Spinal cord (tissue), 10 donors: ENCODE measurements around the gene CENPC. TPM values are rescaled to one million over a fixed set of nuclear protein-coding genes. Genes with fewer than 3 reads are reported as not detected.

Experiments
- DNase-seq, 6 donors: peaks; one replicate each; pipeline versions ENCODE4 v3.0.0 to v3.0.0-alpha.2; 2013 to 2015; ENCODE audit warnings: low spot score in 6 of 6, low read depth in 4 of 6
- H3K27ac ChIP-seq: one replicate; pipeline ENCODE4 v1.5.1; 2013; ENCODE audit warnings: low read depth, low read length, control low read depth
- H3K27me3 ChIP-seq: one replicate; pipeline ENCODE4 v1.6.1; 2013; ENCODE audit warnings: low read length; ENCODE audit not compliant: control insufficient read depth, insufficient read depth
- H3K36me3 ChIP-seq: one replicate; pipeline ENCODE4 v1.6.1; 2013; ENCODE audit warnings: low read length; ENCODE audit not compliant: control insufficient read depth, insufficient read depth
- H3K4me1 ChIP-seq: one replicate; pipeline ENCODE4 v1.6.1; 2013; ENCODE audit warnings: low read length; ENCODE audit not compliant: control insufficient read depth, insufficient read depth
- H3K4me3 ChIP-seq: one replicate; pipeline ENCODE4 v1.5.1; 2013; ENCODE audit warnings: low read depth, low read length, control low read depth
- H3K9me3 ChIP-seq: one replicate; pipeline ENCODE4 v1.6.1; 2013; ENCODE audit warnings: low read length; ENCODE audit not compliant: control insufficient read depth, insufficient read depth
- WGBS: methylation state at CpG from one replicate; pipeline ENCODE4 v1.1.5; 2013; ENCODE audit warnings: missing lambda C conversion rate; ENCODE audit not compliant: insufficient coverage; 5-methylcytosine and 5-hydroxymethylcytosine counted together
- polyA plus RNA-seq, 2 donors: library from polyadenylated mRNA; unstranded; fragments of 120-200 nt; gene quantifications; one replicate each; pipeline ENCODE4 v1.2.1, GENCODE V29; 2013; ENCODE audit not compliant: insufficient read length in 2 of 2
- small RNA-seq: library from RNA; depleted of rRNA; stranded (forward); fragments of <200 nt; gene quantifications from one replicate; pipeline ENCODE3, GENCODE V24; 2014; ENCODE audit warnings: low replicate concordance
- total RNA-seq, 2 donors: library from RNA; depleted of rRNA in 1 of 2; stranded (reverse); fragments of 120-200 nt in 1 of 2; fragments of >200 nt in 1 of 2; gene quantifications; one replicate each; pipeline versions ENCODE4 v1.2.3 to v1.2.4, GENCODE V29; 2013 to 2014
- donor health status: healthy.

The CENPC gene
- total and polyA plus RNA-seq, 4 donors: 14.5 to 44.6 (median 25.0) TPM

DNA sequence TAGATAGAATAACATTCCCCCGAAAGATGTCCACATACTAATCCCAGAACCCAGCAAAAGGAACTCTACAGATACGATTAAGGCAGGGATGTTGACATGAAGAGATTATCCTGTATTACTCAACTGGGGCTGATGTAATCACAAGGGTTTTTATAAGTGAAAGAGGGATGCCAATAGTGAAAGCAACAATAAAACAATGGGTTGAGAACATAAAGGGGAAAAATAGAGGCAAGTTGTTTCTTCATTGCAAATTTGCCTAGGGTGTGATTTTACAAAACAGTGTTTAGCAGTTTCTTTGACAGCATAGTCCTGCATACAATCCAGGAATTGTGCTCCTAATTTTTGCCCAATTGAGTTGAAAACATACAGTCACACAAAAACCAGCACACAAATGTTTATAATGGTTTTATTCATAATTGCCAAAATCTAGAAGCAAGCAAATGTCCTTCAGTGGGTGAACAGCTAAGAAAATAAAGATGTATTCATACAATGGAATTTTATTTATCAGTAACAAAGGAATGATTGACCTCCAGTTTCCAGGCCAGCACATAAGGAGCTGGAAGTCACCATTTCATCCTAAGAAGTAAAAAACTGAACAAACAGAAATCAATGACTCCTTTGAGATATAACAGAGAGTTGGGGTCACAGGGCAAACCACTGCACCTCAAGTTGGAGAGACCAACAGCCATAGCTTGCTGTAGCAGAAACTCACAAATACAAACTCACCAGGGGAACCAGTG is 107.2 kb downstream of the CENPC start:
- no peak overlapping the region for H3K4me3 ChIP-seq
- no peaks in the 10 kb centered on the region for H3K9me3 ChIP-seq
- peak overlapping the region; percentile 33 for H3K27ac ChIP-seq
- no peaks in the 10 kb centered on the region for H3K27me3 ChIP-seq
- no peaks in the 10 kb centered on the region for H3K4me1 ChIP-seq
- no CpG with 5 or more reads among the region's 2 CpGs for WGBS
- no peaks in the 10 kb centered on the region for H3K36me3 ChIP-seq
- peak in 1 of 6 donors; percentile 18 for DNase-seq

GRCh38 chr4:67436742-67437141 is 108.6 kb downstream of the CENPC start:
- H3K27me3 ChIP-seq: no peaks in the 10 kb centered on the region
- H3K9me3 ChIP-seq: no peaks in the 10 kb centered on the region
- no peak overlapping the region for H3K4me3 ChIP-seq
- no peak for DNase-seq
- H3K36me3 ChIP-seq: no peaks in the 10 kb centered on the region
- no peaks in the 10 kb centered on the region for H3K4me1 ChIP-seq
- no peak overlapping the region for H3K27ac ChIP-seq
- WGBS: no CpG with 5 or more reads among the region's 2 CpGs

DNA sequence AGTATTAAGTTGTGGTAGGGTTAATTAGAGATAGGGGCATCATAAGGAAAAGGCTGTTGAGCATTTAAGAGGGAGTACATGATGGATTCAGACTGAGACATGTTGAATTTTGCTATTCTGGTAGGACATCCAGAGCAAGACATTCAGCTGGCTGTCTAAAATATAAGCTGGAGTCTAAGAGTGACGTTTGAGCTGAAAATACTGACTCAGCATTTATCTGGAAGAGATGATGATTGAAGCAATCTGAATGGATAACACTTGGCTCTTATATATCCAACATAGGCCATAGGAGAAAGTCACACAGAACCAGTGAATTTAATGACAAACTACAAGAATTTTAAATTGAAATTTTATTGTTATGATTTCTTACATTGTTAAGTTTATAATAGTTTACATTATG is 114.3 kb downstream of the CENPC start:
- H3K9me3 ChIP-seq: no peaks in the 10 kb centered on the region
- WGBS: no CpG with 5 or more reads among the region's 1 CpG
- H3K4me3 ChIP-seq: no peak overlapping the region
- H3K36me3 ChIP-seq: no peaks in the 10 kb centered on the region
- H3K27ac ChIP-seq: no peak overlapping the region
- H3K27me3 ChIP-seq: no peaks in the 10 kb centered on the region
- no peaks in the 10 kb centered on the region for H3K4me1 ChIP-seq
- no peak for DNase-seq

- DNase-seq: no peak
Observed at GRCh38 chr4:67428819-67429218, 116.5 kb downstream of the CENPC start.

More at GRCh38 chr4:67428819-67429218, 116.5 kb downstream of the CENPC start:
- H3K4me3 ChIP-seq: no peak overlapping the region
- no peaks in the 10 kb centered on the region for H3K9me3 ChIP-seq
- H3K36me3 ChIP-seq: no peaks in the 10 kb centered on the region
- no CpG with 5 or more reads among the region's 2 CpGs for WGBS
- H3K27me3 ChIP-seq: no peaks in the 10 kb centered on the region
- H3K27ac ChIP-seq: no peak overlapping the region
- H3K4me1 ChIP-seq: no peaks in the 10 kb centered on the region

Small RNAs within 50 kb of the gene (small RNA-seq; reads per million reads assigned to genes)
- gene RNA5SP527: not detected
- gene RNU1-63P: 0.43 reads per million, percentile 49 among the genes with 10 or more reads in this experiment

Other genes with a start within 250 kb of the CENPC start
- under 1 TPM in 1 of 2 donors, not detected in 1; 0.30 TPM for gene STAP1, start 13.2 kb upstream of the CENPC start, total RNA-seq
- gene STAP1, start 13.2 kb upstream of the CENPC start, polyA plus RNA-seq: not detected
- 10 to 100 TPM; 76.6 to 91.0 TPM for gene UBA6, start 155.7 kb upstream of the CENPC start, total RNA-seq
- 10 to 100 TPM; 46.6 to 52.3 TPM for gene UBA6, start 155.7 kb upstream of the CENPC start, polyA plus RNA-seq
- gene GNRHR, start 208.9 kb upstream of the CENPC start, total RNA-seq: under 1 TPM in 1 of 2 donors, not detected in 1; 0.10 TPM
- 1 to 10 TPM in 1 of 2 donors, under 1 TPM in 1; 0.89 to 1.2 TPM for gene GNRHR, start 208.9 kb upstream of the CENPC start, polyA plus RNA-seq